Measurements from ENCODE around the gene LONRF3. TPM values are rescaled to one million over a fixed set of nuclear protein-coding genes. Genes with fewer than 3 reads are reported as not detected.
"Not testable (repeated sequence)": the region's sequence is repeated elsewhere in the genome, so short reads cannot be mapped to it uniquely, and the experiment has no call there.

Gene LONRF3
- total RNA-seq, 2 donors from 2014 or later, result 14.2 to 17.0 TPM

- Mint-ChIP-seq H3K4me3 (no peak overlapping the region), H3K27ac (no peak overlapping the region), H3K4me1 (peaks cover 13% of the 10 kb centered on the region), H3K27me3 (no peaks in the 10 kb centered on the region), H3K36me3 (ENCODE audit: low read depth) (no peaks in the 10 kb centered on the region)
- DNase-seq (no peak), ATAC-seq (no peak)
- no peaks in the 10 kb centered on the region for H3K9me3 ChIP-seq (ENCODE audit: control insufficient read depth, low read length, poor library complexity, severe bottlenecking)
Observed at GRCh38 chrX:119003462-119003861, 29.0 kb downstream of the LONRF3 start.

GRCh38 chrX:119004920-119005524 lies 30.6 kb downstream of the LONRF3 start:
- ATAC-seq, result peak; percentile 88
- no peak overlapping the region for H3K27ac Mint-ChIP-seq
- no peaks in the 10 kb centered on the region for H3K9me3 ChIP-seq (ENCODE audit: control insufficient read depth, low read length, poor library complexity, severe bottlenecking)
- H3K36me3 Mint-ChIP-seq (ENCODE audit: low read depth), result no peaks in the 10 kb centered on the region
- DNase-seq, result peak; percentile 19 to 43 (median 22)
- no peak overlapping the region for H3K4me3 Mint-ChIP-seq
- H3K4me1 Mint-ChIP-seq, result peaks cover 9% of the 10 kb centered on the region
- H3K27me3 Mint-ChIP-seq, result no peaks in the 10 kb centered on the region

DNA sequence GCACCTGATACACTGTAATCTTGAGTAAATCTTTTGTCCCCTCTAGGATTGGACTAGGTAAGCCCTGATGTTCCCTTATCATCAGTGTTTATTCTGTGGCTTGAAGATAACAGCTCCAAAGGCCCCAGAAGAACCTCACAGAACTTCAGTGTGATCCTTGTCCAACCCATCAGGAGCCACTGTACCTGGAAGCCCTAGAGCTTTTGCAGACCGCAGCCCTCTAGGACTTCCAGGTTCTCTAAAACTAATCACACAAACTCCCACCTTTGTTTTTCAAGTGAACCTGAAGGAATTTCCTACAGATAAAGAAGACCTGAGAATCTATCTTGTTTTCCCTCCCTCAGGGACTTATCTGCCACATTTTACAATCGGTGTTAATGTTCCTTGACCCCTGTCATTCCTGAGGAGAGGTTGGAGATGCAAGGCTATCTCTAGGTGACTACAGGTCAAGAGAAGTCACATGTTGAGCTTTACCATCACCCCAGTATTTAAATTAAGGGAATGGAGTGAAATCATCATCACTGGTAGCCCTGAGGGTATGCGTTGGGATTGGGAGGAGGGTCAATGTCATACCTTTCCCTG lies 32.9 kb downstream of the LONRF3 start:
- no peaks in the 10 kb centered on the region for H3K27me3 Mint-ChIP-seq
- H3K27ac Mint-ChIP-seq, result no peak overlapping the region
- DNase-seq (no peak), ATAC-seq (no peak)
- H3K36me3 Mint-ChIP-seq (ENCODE audit: low read depth), result no peaks in the 10 kb centered on the region
- no peak overlapping the region for H3K4me3 Mint-ChIP-seq
- H3K4me1 Mint-ChIP-seq, result peaks cover 3% of the 10 kb centered on the region
- H3K9me3 ChIP-seq (ENCODE audit: control insufficient read depth, low read length, poor library complexity, severe bottlenecking), result no peaks in the 10 kb centered on the region

GRCh38 chrX:119008110-119008744 lies 33.8 kb downstream of the LONRF3 start:
- peak; percentile 44 for ATAC-seq
- Mint-ChIP-seq H3K27me3 (no peaks in the 10 kb centered on the region), H3K27ac (no peak overlapping the region), H3K36me3 (ENCODE audit: low read depth) (no peaks in the 10 kb centered on the region), H3K4me3 (no peak overlapping the region), H3K4me1 (peaks cover 3% of the 10 kb centered on the region)
- peak in 1 of 3 donors; percentile 11 for DNase-seq
- H3K9me3 ChIP-seq (ENCODE audit: control insufficient read depth, low read length, poor library complexity, severe bottlenecking), result no peaks in the 10 kb centered on the region

DNA sequence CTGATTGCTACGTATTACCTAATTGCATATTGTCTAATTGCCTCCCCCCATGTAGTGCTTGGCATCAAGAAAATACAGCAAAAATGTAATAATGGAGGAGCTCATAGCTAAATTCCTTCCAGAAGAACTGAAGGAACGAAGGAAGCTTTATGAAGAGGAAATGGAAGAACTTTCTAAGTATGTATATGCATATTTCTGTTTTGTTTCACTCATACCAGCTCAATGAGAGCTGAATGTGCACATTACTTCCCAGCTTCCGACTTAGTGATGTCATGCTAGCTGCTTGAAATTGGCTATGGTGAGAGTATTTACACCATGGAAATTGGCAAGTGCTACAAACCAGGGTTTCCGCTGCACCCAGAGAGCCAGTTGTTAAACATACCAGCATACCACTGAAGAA lies 34.7 kb downstream of the LONRF3 start:
- H3K36me3 Mint-ChIP-seq (ENCODE audit: low read depth), result no peaks in the 10 kb centered on the region
- H3K4me3 Mint-ChIP-seq, result no peak overlapping the region
- no peaks in the 10 kb centered on the region for H3K27me3 Mint-ChIP-seq
- no peaks in the 10 kb centered on the region for H3K4me1 Mint-ChIP-seq
- no peak for DNase-seq
- no peak for ATAC-seq
- no peak overlapping the region for H3K27ac Mint-ChIP-seq
- no peaks in the 10 kb centered on the region for H3K9me3 ChIP-seq (ENCODE audit: control insufficient read depth, low read length, poor library complexity, severe bottlenecking)

DNA sequence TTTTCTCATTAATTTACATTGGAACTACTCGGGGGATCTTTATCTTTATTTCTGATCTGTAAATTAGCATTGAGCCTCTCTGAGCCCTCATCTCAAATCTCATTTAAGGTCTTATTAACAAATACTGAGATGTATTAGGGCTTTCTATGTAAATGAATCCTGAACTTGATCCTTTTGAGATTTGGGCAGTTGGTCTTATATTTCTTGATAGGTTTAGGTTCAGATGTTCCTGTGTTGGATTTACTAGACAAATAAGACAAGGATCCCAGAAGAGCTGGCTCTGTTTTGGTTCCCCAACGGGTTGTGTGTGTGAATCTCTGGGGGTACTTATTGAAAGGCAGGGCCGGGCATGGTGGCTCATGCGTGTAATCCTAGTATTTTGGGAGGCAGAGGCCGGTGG lies 36.1 kb downstream of the LONRF3 start:
- no peaks in the 10 kb centered on the region for H3K4me1 Mint-ChIP-seq
- peaks cover 2% of the 10 kb centered on the region for H3K36me3 Mint-ChIP-seq (ENCODE audit: low read depth)
- H3K4me3 Mint-ChIP-seq, result no peak overlapping the region
- no peaks in the 10 kb centered on the region for H3K27me3 Mint-ChIP-seq
- H3K9me3 ChIP-seq (ENCODE audit: control insufficient read depth, low read length, poor library complexity, severe bottlenecking), result no peaks in the 10 kb centered on the region
- no peak for ATAC-seq
- H3K27ac Mint-ChIP-seq, result no peak overlapping the region
- DNase-seq, result no peak

DNA sequence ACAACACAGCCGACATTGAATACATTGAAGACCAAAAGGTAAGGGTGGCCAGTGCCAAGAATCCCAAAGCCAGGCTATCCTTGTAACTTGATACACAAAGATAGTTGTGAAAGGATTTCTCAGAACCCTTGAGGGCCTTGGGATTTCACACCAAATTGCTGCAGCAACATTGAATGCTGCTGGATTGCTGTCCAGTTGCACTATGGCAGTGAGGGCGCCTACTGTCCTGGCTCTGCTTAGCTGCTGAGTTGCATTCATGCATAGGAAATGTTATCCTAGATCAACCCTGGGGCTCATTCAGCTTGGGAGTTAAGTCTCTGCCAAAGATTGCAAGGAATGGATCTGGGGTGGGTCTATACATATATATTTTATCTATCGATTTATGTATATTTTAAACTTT lies 38.7 kb downstream of the LONRF3 start:
- no peaks in the 10 kb centered on the region for H3K9me3 ChIP-seq (ENCODE audit: control insufficient read depth, low read length, poor library complexity, severe bottlenecking)
- Mint-ChIP-seq H3K27me3 (no peaks in the 10 kb centered on the region), H3K27ac (no peak overlapping the region), H3K4me3 (no peak overlapping the region), H3K4me1 (no peaks in the 10 kb centered on the region), H3K36me3 (ENCODE audit: low read depth) (peaks cover 2% of the 10 kb centered on the region)
- no peak for ATAC-seq
- no peak for DNase-seq

DNA sequence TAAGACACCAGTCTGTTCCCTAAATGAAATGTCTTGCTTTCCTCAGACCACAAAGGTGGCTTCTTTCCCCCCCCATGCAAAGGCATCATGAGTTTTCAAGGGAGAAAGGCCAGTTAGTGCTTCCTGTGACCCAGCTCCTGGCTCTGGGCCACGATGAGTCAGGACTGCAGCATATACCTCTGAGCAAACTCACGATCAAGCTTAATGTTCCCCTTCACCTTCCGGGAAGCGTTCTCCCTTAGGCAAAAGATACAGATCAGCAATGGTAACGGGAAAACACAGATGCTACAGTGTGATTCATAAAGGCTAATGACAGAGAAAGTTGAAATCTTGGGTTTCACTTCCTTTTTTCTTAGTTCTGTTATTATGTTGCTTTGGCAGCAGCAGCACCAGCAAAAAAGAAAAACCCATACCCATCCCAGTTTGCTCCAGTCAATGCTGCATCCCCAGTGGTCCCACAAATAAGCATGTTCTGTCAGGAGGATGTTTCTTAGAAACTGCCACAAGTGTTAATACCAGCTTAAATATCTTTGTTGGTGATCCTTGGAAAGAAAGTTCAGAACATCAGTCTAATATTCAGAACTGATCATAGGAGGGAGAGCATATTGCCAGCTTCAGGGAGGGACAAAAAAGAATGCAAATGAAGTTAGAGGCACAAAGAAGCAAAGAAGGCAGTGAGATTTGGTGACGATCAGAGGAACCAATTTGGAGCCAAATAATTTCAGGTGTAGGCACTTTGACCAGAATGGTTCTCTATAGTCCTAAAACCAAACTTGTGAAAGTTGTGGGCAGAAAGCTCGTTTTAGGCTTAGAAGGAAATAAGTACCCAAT lies 41.2 kb downstream of the LONRF3 start:
- H3K9me3 ChIP-seq (ENCODE audit: control insufficient read depth, low read length, poor library complexity, severe bottlenecking), result no peaks in the 10 kb centered on the region
- Mint-ChIP-seq H3K36me3 (ENCODE audit: low read depth) (peaks cover 7% of the 10 kb centered on the region), H3K4me3 (no peak overlapping the region), H3K27me3 (no peaks in the 10 kb centered on the region), H3K27ac (peak overlapping the region; percentile 4), H3K4me1 (no peaks in the 10 kb centered on the region)
- DNase-seq, result no peak
- peak; percentile 50 for ATAC-seq

- ATAC-seq, result no peak
- no peak overlapping the region for H3K27ac Mint-ChIP-seq
- no peaks in the 10 kb centered on the region for H3K27me3 Mint-ChIP-seq
- peaks cover 7% of the 10 kb centered on the region for H3K36me3 Mint-ChIP-seq (ENCODE audit: low read depth)
- no peaks in the 10 kb centered on the region for H3K9me3 ChIP-seq (ENCODE audit: control insufficient read depth, low read length, poor library complexity, severe bottlenecking)
- DNase-seq, result no peak
- no peak overlapping the region for H3K4me3 Mint-ChIP-seq
- no peaks in the 10 kb centered on the region for H3K4me1 Mint-ChIP-seq
Observed at GRCh38 chrX:119017077-119017476, 42.7 kb downstream of the LONRF3 start.

DNA sequence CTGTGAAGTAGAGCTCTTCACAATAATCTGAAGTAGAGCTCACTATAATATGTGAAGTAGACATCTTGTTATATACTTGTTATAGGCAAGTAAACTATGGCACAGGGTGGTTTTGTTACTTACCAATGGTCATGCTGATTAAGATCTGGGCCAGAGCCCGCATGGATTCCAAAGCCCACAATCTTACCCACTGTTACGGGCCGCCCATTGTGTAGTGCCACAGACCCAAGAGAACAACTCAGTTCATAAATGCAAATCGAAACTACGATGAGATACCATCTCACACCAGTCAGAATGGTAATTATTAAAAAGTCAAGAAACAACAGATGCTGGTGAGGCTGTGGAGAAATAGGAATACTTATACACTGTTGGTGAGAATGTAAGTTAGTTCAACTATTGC lies 51.5 kb downstream of the LONRF3 start:
- Mint-ChIP-seq H3K27ac (no peak overlapping the region), H3K4me1 (no peaks in the 10 kb centered on the region), H3K4me3 (no peak overlapping the region), H3K36me3 (ENCODE audit: low read depth) (no peaks in the 10 kb centered on the region), H3K27me3 (no peaks in the 10 kb centered on the region)
- ATAC-seq, result no peak
- no peak for DNase-seq
- H3K9me3 ChIP-seq (ENCODE audit: control insufficient read depth, low read length, poor library complexity, severe bottlenecking), result no peaks in the 10 kb centered on the region

DNA sequence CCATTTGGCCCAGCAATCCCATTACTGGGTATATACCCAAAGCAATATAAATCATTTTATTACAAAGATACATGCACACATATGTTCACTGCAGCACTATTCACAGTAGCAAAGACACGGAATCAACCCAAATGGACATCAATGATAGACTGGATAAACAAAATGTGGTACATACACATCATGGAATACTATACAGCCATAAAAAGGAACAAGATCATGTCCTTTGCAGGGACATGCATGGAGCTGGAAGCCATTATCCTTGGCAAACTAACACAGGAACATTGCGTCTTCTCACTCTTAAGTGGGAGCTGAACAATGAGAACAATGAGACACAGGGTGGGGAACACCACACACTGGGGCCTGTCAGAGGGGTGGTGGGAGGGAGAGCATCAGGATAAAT lies 51.9 kb downstream of the LONRF3 start:
- H3K27me3 Mint-ChIP-seq; ATAC-seq; H3K4me3 Mint-ChIP-seq; H3K4me1 Mint-ChIP-seq; DNase-seq; H3K9me3 ChIP-seq (ENCODE audit: control insufficient read depth, low read length, poor library complexity, severe bottlenecking); H3K27ac Mint-ChIP-seq; H3K36me3 Mint-ChIP-seq (ENCODE audit: low read depth): not testable (repeated sequence)

- H3K27ac Mint-ChIP-seq; H3K27me3 Mint-ChIP-seq; H3K36me3 Mint-ChIP-seq (ENCODE audit: low read depth); H3K4me1 Mint-ChIP-seq; DNase-seq; H3K4me3 Mint-ChIP-seq; ATAC-seq; H3K9me3 ChIP-seq (ENCODE audit: control insufficient read depth, low read length, poor library complexity, severe bottlenecking): not testable (repeated sequence)
Observed at GRCh38 chrX:119027960-119028732, 53.7 kb downstream of the LONRF3 start.

Data from T-helper 17 cell (primary cell).